Colonic mucosa (tissue), 4 donors: ENCODE measurements around the gene RBM23. TPM values are rescaled to one million over a fixed set of nuclear protein-coding genes. Genes with fewer than 3 reads are reported as not detected.

Source experiments
- DNase-seq: peaks from one replicate; pipeline ENCODE4 v3.0.0-alpha.2; 2020
- H3K27ac ChIP-seq: fragments of 200-600 bp; one replicate; pipeline ENCODE4 v1.8.0; 2021
- H3K27me3 ChIP-seq: fragments of 200-600 bp; one replicate; pipeline ENCODE4 v1.8.0; 2021
- H3K36me3 ChIP-seq: fragments of 200-600 bp; one replicate; pipeline ENCODE4 v1.8.0; 2021
- H3K4me1 ChIP-seq: fragments of 200-600 bp; one replicate; pipeline ENCODE4 v1.8.0; 2021; ENCODE audit warnings: mild to moderate bottlenecking
- H3K4me3 ChIP-seq: fragments of 200-600 bp; one replicate; pipeline ENCODE4 v1.8.0; 2021
- H3K9ac ChIP-seq, 2 donors: one replicate each; pipeline ENCODE4 v1.7.0; 2013; ENCODE audit warnings: control low read depth in 2 of 2, low read depth in 2 of 2, low read length in 2 of 2
- H3K9me3 ChIP-seq: fragments of 200-600 bp; one replicate; pipeline ENCODE4 v1.8.0; 2021
- CTCF ChIP-seq: fragments of 200-600 bp; IDR thresholded peaks from one replicate; pipeline ENCODE4 v1.8.0; 2022; ENCODE audit warnings: antibody characterized with exemption, mild to moderate bottlenecking
- intact Hi-C: fragments of 100-400 bp; cut with DNase I; formaldehyde crosslinking; loops from one replicate; pipeline ENCODE4 v1.14.1; 2022
- total RNA-seq, 2 donors: library from RNA; stranded (reverse); fragmentation: NEBNext Ultra II Directional in 1 of 2; extraction: Animal tissue kit (Norgen Biotek cat#: 25700) in 1 of 2; gene quantifications; one replicate each; pipeline ENCODE4 v1.2.1, GENCODE V29; 2021
- donor health status: healthy.
- donor health status: DM: no; HTN: no; CAD: no.
- donor health status: DM: no; HTN: no; CAD: no.

The RBM23 gene
- total RNA-seq, 2 donors from 2014 or later, result 66.8 to 67.7 TPM

GRCh38 chr14:22884076-22884737 is 34.7 kb downstream of the RBM23 start:
- no peak for TF ChIP-seq CTCF
- Histone ChIP-seq H3K4me1 (peaks cover 3% of the 10 kb centered on the region), H3K9ac (no peak overlapping the region), H3K27ac (no peak overlapping the region), H3K4me3 (no peak overlapping the region), H3K9me3 (no peaks in the 10 kb centered on the region), H3K27me3 (no peaks in the 10 kb centered on the region), H3K36me3 (no peaks in the 10 kb centered on the region)
- intact Hi-C loops, result no loop called here
- no peak for DNase-seq

DNA sequence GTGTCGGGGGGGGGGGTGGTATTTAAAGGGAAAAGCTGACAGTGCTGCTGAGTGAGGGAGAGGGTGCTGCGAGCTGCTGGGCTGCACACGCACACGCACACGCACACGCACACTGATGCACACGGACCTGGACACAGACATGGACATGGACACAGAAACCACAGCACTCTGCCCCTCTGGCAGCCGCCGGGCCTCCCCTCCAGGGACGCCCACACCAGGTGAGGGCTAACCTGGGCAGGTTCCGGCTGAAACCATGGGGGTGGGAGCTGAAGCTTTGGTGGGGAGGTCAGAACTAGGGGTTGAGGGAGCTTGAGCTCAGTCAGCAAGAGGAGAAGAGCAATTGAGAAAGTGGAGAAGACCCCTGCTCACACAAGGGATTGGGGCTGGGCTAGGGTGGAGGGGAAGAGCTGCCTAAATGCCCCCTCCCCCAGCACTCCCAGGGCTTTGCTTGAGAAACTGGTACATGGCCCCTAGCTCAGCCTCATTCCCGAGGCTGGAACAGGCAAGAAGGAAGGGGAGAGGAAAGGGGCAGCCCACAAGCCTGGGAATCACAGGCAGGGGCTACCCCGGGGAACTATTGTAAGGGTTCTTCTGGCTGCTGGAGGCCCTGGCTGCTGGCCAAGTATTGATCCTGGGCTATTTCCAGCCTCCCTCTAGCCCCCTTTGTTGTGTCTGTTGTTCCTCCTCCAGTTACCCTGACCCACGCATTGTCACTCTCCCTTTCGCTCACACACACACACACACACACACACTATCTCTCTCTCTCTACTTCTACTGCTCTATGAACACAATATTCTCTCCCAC is 35.6 kb downstream of the RBM23 start, which contains the start of gene REM2:
REM2 (plus strand) TSS at position 50 of the 804 bp plus-strand sequence; CDS start at position 116, 66 bp downstream.
- no peak for DNase-seq
- no peaks in the 10 kb centered on the region for H3K27me3 ChIP-seq
- peaks cover 3% of the 10 kb centered on the region for H3K4me1 ChIP-seq
- no peak for TF ChIP-seq CTCF
- H3K27ac ChIP-seq, result no peak within 1 kb of the TSS
- intact Hi-C loops, result no loop called here
- H3K9me3 ChIP-seq, result no peaks in the 10 kb centered on the region
- H3K36me3 ChIP-seq, result no peaks in the 10 kb centered on the region
- H3K4me3 ChIP-seq, result no peak within 1 kb of the TSS
- no peak within 1 kb of the TSS for H3K9ac ChIP-seq

DNA sequence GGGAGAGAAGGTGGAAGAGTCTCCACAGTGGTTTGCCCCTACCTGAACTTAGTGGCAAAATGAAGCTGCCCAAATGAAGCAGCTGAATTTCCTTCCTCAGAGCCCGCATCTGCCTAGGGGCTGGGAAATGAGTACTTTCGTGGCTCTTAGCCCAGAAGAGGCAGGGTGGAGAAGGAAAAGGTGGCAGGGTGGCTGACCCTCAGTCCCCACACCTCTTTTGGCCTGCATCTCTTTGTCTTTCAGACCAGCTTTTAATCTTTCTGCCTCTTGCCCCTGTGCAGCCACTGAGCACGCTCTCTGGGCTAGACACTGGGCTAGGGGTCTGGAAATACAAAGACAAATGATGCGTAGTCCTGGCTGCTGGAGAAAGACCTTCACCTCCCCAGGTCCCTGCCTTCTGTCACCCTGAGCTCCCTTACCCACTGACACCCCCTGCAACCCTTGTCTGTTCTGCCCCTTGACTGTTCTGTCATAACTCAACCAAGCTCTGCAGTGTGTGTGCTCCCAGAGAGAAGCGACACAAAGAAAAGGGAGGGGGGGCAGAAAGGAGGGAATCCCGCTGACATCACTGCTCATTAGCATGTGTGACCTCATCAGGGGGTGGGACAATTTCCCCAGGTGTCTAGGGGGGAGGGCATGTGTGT is 36.3 kb downstream of the RBM23 start:
- peak; percentile 51 for DNase-seq
- no peaks in the 10 kb centered on the region for H3K9me3 ChIP-seq
- H3K27me3 ChIP-seq, result no peaks in the 10 kb centered on the region
- no peak overlapping the region for H3K4me3 ChIP-seq
- intact Hi-C loops, result no loop called here
- no peak for TF ChIP-seq CTCF
- no peak overlapping the region for H3K9ac ChIP-seq
- H3K36me3 ChIP-seq, result peaks cover 2% of the 10 kb centered on the region
- no peak overlapping the region for H3K27ac ChIP-seq
- no peaks in the 10 kb centered on the region for H3K4me1 ChIP-seq

DNA sequence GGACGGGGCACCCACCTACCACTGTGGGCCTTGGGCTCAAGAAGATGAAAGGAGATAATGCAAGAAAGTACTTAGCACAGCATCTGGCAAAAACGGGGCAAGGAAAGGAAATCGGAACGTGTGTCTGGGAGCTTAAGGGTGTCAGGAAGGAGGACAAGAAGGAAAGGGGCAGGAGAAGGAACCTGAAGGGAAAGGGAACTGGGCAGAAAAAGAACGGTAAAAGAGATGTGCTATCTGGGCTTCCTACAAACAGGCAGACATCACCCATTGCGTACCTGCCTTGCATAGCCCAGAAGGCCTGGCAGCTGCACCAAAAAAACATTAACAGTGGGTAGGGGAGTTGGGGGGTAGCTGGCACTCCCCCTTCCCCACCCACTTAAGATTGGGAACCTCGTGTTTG is 36.9 kb downstream of the RBM23 start:
- no peak overlapping the region for H3K4me3 ChIP-seq
- H3K27me3 ChIP-seq, result no peaks in the 10 kb centered on the region
- no peaks in the 10 kb centered on the region for H3K4me1 ChIP-seq
- H3K27ac ChIP-seq, result no peak overlapping the region
- no peaks in the 10 kb centered on the region for H3K9me3 ChIP-seq
- DNase-seq, result no peak
- H3K9ac ChIP-seq, result no peak overlapping the region
- H3K36me3 ChIP-seq, result peaks cover 8% of the 10 kb centered on the region
- TF ChIP-seq CTCF, result no peak
- intact Hi-C loops, result no loop called here

- TF ChIP-seq CTCF, result no peak
- Histone ChIP-seq H3K27ac (no peak overlapping the region), H3K36me3 (peaks cover 37% of the 10 kb centered on the region), H3K9me3 (no peaks in the 10 kb centered on the region), H3K4me1 (peaks cover 2% of the 10 kb centered on the region), H3K9ac (no peak overlapping the region), H3K27me3 (no peaks in the 10 kb centered on the region), H3K4me3 (no peak overlapping the region)
- no peak for DNase-seq
- intact Hi-C loops, result no loop called here
Measured at GRCh38 chr14:22878271-22879246, 40.4 kb downstream of the RBM23 start.
